Measurements from ENCODE around the gene CCDC186.

DNA sequence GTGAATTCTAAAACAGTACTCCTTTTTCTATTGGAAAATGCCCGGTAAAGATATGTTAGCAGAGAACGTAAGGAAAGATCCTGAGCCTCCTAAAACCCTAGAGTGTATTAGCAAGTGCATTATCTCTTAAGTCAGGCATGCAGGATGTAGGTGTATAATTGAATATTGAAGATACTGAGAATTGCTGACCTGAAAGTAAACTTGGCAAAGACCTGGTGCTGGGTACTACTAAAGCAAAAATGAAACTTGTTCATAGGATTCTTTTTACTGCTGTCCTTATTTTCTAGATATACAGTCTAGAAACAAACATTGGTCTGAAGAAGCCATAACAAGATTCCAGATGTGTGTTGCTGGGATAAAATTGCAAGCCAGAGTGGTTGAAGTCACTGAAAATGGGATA, 46.3 kb upstream of the CCDC186 start:
- TF ChIP-seq, protein P1, sequence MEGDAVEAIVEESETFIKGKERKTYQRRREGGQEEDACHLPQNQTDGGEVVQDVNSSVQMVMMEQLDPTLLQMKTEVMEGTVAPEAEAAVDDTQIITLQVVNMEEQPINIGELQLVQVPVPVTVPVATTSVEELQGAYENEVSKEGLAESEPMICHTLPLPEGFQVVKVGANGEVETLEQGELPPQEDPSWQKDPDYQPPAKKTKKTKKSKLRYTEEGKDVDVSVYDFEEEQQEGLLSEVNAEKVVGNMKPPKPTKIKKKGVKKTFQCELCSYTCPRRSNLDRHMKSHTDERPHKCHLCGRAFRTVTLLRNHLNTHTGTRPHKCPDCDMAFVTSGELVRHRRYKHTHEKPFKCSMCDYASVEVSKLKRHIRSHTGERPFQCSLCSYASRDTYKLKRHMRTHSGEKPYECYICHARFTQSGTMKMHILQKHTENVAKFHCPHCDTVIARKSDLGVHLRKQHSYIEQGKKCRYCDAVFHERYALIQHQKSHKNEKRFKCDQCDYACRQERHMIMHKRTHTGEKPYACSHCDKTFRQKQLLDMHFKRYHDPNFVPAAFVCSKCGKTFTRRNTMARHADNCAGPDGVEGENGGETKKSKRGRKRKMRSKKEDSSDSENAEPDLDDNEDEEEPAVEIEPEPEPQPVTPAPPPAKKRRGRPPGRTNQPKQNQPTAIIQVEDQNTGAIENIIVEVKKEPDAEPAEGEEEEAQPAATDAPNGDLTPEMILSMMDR (IDR thresholded peaks at IDR 0.05), result no peak
- TF ChIP-seq POLR2A (IDR thresholded peaks at IDR 0.05), result no peak
- no peak for TF ChIP-seq POLR2AphosphoS5 (IDR thresholded peaks at IDR 0.05)

All from upper lobe of left lung (tissue), 4 donors.